ENCODE measurements around the gene PLD1.

The PLD1 gene

DNA sequence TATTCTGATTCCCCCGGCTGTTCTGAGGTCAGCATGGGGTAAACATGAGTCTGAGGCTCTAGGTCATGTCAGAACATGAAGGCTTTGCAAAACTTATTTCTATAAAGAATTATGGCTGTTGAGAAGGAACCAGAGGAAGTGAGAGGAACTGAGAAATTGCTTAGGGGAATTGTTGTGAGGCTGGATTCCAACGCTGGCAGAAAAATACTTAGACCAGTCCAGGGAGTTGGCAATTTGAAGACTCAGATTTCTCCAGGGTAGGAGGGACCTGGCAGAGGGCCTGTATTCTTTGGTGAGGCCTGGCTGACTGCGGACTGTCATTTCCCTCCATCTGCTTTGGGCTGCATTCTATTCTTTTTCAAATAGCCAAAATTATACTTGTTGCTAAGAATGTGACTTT lies 155.5 kb downstream of the PLD1 start:
- Histone ChIP-seq H3K36me3 (ENCODE audit: control insufficient read depth, insufficient read depth, low read length) (no peaks in the 10 kb centered on the region), H3K9ac (ENCODE audit: low read depth, low read length) (no peak overlapping the region), H3K27me3 (ENCODE audit: control insufficient read depth, insufficient read depth, low read length) (no peaks in the 10 kb centered on the region), H3K4me3 (ENCODE audit: low read depth, low read length) (no peak overlapping the region), H3K4me1 (ENCODE audit: control insufficient read depth, insufficient read depth, low read length) (no peaks in the 10 kb centered on the region), H3K9me3 (ENCODE audit: control insufficient read depth, insufficient read depth, low read length) (no peaks in the 10 kb centered on the region)

- H3K9me3 ChIP-seq (ENCODE audit: control insufficient read depth, insufficient read depth, low read length): no peaks in the 10 kb centered on the region
- H3K4me1 ChIP-seq (ENCODE audit: control insufficient read depth, insufficient read depth, low read length): no peaks in the 10 kb centered on the region
- H3K4me3 ChIP-seq (ENCODE audit: low read depth, low read length): no peak overlapping the region
- H3K36me3 ChIP-seq (ENCODE audit: control insufficient read depth, insufficient read depth, low read length): no peaks in the 10 kb centered on the region
- H3K9ac ChIP-seq (ENCODE audit: low read depth, low read length): no peak overlapping the region
- no peaks in the 10 kb centered on the region for H3K27me3 ChIP-seq (ENCODE audit: control insufficient read depth, insufficient read depth, low read length)
Measured at GRCh38 chr3:171654326-171654725, 156.0 kb downstream of the PLD1 start.

- no peak overlapping the region for H3K9ac ChIP-seq (ENCODE audit: low read depth, low read length)
- no peak overlapping the region for H3K4me3 ChIP-seq (ENCODE audit: low read depth, low read length)
- H3K36me3 ChIP-seq (ENCODE audit: control insufficient read depth, insufficient read depth, low read length): no peaks in the 10 kb centered on the region
- H3K4me1 ChIP-seq (ENCODE audit: control insufficient read depth, insufficient read depth, low read length): no peaks in the 10 kb centered on the region
- no peaks in the 10 kb centered on the region for H3K9me3 ChIP-seq (ENCODE audit: control insufficient read depth, insufficient read depth, low read length)
- no peaks in the 10 kb centered on the region for H3K27me3 ChIP-seq (ENCODE audit: control insufficient read depth, insufficient read depth, low read length)
Measured at GRCh38 chr3:171653701-171654100, 156.6 kb downstream of the PLD1 start.

DNA sequence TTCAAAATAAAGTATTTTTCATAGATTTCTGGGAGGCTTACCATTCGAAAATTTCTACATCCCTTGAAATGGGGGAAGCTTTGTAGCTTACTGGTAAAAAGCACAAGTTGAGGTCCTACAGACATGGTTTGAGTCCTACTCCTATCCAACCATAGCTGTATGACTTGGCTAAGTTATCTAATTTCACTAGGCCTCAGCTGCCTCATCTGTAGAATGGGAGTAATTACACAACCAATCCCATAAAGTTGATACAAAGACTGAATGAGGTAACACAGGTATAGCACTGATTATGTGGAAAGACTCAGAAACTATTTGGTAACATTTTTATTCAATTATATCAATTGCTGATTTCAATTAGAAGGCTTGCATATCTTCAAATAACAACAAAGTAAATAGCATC lies 157.4 kb downstream of the PLD1 start:
- Histone ChIP-seq H3K9ac (ENCODE audit: low read depth, low read length) (no peak overlapping the region), H3K27me3 (ENCODE audit: control insufficient read depth, insufficient read depth, low read length) (no peaks in the 10 kb centered on the region), H3K36me3 (ENCODE audit: control insufficient read depth, insufficient read depth, low read length) (no peaks in the 10 kb centered on the region), H3K4me1 (ENCODE audit: control insufficient read depth, insufficient read depth, low read length) (no peaks in the 10 kb centered on the region), H3K9me3 (ENCODE audit: control insufficient read depth, insufficient read depth, low read length) (no peaks in the 10 kb centered on the region), H3K4me3 (ENCODE audit: low read depth, low read length) (no peak overlapping the region)

GRCh38 chr3:171649911-171650592 lies 160.2 kb downstream of the PLD1 start:
- Histone ChIP-seq H3K4me1 (ENCODE audit: control insufficient read depth, insufficient read depth, low read length) (no peaks in the 10 kb centered on the region), H3K27me3 (ENCODE audit: control insufficient read depth, insufficient read depth, low read length) (no peaks in the 10 kb centered on the region)

GRCh38 chr3:171649267-171649666 lies 161.0 kb downstream of the PLD1 start:
- Histone ChIP-seq H3K27me3 (ENCODE audit: control insufficient read depth, insufficient read depth, low read length) (no peaks in the 10 kb centered on the region), H3K4me3 (ENCODE audit: low read depth, low read length) (no peak overlapping the region), H3K36me3 (ENCODE audit: control insufficient read depth, insufficient read depth, low read length) (no peaks in the 10 kb centered on the region), H3K4me1 (ENCODE audit: control insufficient read depth, insufficient read depth, low read length) (no peaks in the 10 kb centered on the region), H3K9ac (ENCODE audit: low read depth, low read length) (no peak overlapping the region), H3K9me3 (ENCODE audit: control insufficient read depth, insufficient read depth, low read length) (no peaks in the 10 kb centered on the region)

More at GRCh38 chr3:171649911-171650592, 160.2 kb downstream of the PLD1 start:
- H3K9ac ChIP-seq (ENCODE audit: low read depth, low read length): no peak overlapping the region
- H3K9me3 ChIP-seq (ENCODE audit: control insufficient read depth, insufficient read depth, low read length): no peaks in the 10 kb centered on the region
- H3K36me3 ChIP-seq (ENCODE audit: control insufficient read depth, insufficient read depth, low read length): no peaks in the 10 kb centered on the region
- H3K4me3 ChIP-seq (ENCODE audit: low read depth, low read length): no peak overlapping the region

DNA sequence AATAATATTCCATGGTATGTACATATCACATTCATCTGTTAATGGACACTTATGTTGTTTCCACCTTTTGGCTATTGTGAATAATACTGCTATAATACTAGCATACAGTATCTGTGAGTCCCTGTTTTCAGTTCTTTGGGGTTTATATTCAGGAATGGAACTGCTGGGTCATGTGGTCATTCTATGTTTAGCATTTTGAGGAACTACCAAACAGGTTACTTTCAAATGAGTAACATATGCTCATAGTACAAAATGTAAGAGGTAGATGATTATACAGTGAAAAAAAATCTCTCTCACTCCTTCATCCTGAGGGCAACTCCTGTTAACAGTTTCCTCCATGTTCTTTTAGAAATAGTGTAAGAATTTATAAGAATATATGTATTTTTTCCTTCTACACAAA lies 162.2 kb downstream of the PLD1 start:
- Histone ChIP-seq H3K9ac (ENCODE audit: low read depth, low read length) (no peak overlapping the region), H3K4me1 (ENCODE audit: control insufficient read depth, insufficient read depth, low read length) (no peaks in the 10 kb centered on the region), H3K27me3 (ENCODE audit: control insufficient read depth, insufficient read depth, low read length) (no peaks in the 10 kb centered on the region), H3K9me3 (ENCODE audit: control insufficient read depth, insufficient read depth, low read length) (no peaks in the 10 kb centered on the region), H3K36me3 (ENCODE audit: control insufficient read depth, insufficient read depth, low read length) (no peaks in the 10 kb centered on the region), H3K4me3 (ENCODE audit: low read depth, low read length) (no peak overlapping the region)

- H3K27me3 ChIP-seq (ENCODE audit: control insufficient read depth, insufficient read depth, low read length): no peaks in the 10 kb centered on the region
Measured at GRCh38 chr3:171646357-171647133, 163.7 kb downstream of the PLD1 start.

GRCh38 chr3:171644681-171645080 lies 165.6 kb downstream of the PLD1 start:
- H3K36me3 ChIP-seq (ENCODE audit: control insufficient read depth, insufficient read depth, low read length): no peaks in the 10 kb centered on the region
- no peak overlapping the region for H3K4me3 ChIP-seq (ENCODE audit: low read depth, low read length)
- H3K9me3 ChIP-seq (ENCODE audit: control insufficient read depth, insufficient read depth, low read length): no peaks in the 10 kb centered on the region
- H3K4me1 ChIP-seq (ENCODE audit: control insufficient read depth, insufficient read depth, low read length): no peaks in the 10 kb centered on the region
- no peaks in the 10 kb centered on the region for H3K27me3 ChIP-seq (ENCODE audit: control insufficient read depth, insufficient read depth, low read length)
- H3K9ac ChIP-seq (ENCODE audit: low read depth, low read length): no peak overlapping the region

More at GRCh38 chr3:171646357-171647133, 163.7 kb downstream of the PLD1 start:
- Histone ChIP-seq H3K9me3 (ENCODE audit: control insufficient read depth, insufficient read depth, low read length) (no peaks in the 10 kb centered on the region), H3K9ac (ENCODE audit: low read depth, low read length) (no peak overlapping the region), H3K4me3 (ENCODE audit: low read depth, low read length) (no peak overlapping the region), H3K36me3 (ENCODE audit: control insufficient read depth, insufficient read depth, low read length) (no peaks in the 10 kb centered on the region), H3K4me1 (ENCODE audit: control insufficient read depth, insufficient read depth, low read length) (no peaks in the 10 kb centered on the region)

GRCh38 chr3:171643681-171644080 lies 166.6 kb downstream of the PLD1 start:
- Histone ChIP-seq H3K4me3 (ENCODE audit: low read depth, low read length) (no peak overlapping the region), H3K27me3 (ENCODE audit: control insufficient read depth, insufficient read depth, low read length) (no peaks in the 10 kb centered on the region), H3K4me1 (ENCODE audit: control insufficient read depth, insufficient read depth, low read length) (no peaks in the 10 kb centered on the region), H3K9me3 (ENCODE audit: control insufficient read depth, insufficient read depth, low read length) (no peaks in the 10 kb centered on the region), H3K36me3 (ENCODE audit: control insufficient read depth, insufficient read depth, low read length) (no peaks in the 10 kb centered on the region), H3K9ac (ENCODE audit: low read depth, low read length) (no peak overlapping the region)

DNA sequence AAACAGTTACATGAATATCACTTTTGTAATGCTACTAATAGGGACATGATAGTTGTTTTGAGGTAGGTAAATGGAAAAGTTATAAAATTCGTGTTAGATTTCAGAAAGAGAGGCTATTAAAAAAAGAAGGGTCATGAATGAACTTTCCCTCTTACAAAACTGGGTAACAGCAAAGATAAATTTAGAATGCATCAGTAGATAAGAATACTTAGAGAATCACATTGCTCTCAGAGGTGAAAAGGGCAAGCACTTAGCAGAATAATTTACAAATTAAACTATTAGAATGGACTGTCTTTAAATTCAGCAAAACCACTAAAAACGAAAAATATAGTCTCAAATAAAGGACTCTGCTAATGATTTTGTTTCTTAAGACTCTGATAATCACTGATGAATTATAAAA lies 167.2 kb downstream of the PLD1 start:
- Histone ChIP-seq H3K9me3 (ENCODE audit: control insufficient read depth, insufficient read depth, low read length) (no peaks in the 10 kb centered on the region), H3K27me3 (ENCODE audit: control insufficient read depth, insufficient read depth, low read length) (no peaks in the 10 kb centered on the region), H3K36me3 (ENCODE audit: control insufficient read depth, insufficient read depth, low read length) (no peaks in the 10 kb centered on the region), H3K4me3 (ENCODE audit: low read depth, low read length) (no peak overlapping the region), H3K9ac (ENCODE audit: low read depth, low read length) (no peak overlapping the region), H3K4me1 (ENCODE audit: control insufficient read depth, insufficient read depth, low read length) (no peaks in the 10 kb centered on the region)
